Measurements from ENCODE around the gene NPM1.

GRCh38 chr5:171451421-171451820, 63.8 kb downstream of the NPM1 start:
- TF ChIP-seq, protein P1, sequence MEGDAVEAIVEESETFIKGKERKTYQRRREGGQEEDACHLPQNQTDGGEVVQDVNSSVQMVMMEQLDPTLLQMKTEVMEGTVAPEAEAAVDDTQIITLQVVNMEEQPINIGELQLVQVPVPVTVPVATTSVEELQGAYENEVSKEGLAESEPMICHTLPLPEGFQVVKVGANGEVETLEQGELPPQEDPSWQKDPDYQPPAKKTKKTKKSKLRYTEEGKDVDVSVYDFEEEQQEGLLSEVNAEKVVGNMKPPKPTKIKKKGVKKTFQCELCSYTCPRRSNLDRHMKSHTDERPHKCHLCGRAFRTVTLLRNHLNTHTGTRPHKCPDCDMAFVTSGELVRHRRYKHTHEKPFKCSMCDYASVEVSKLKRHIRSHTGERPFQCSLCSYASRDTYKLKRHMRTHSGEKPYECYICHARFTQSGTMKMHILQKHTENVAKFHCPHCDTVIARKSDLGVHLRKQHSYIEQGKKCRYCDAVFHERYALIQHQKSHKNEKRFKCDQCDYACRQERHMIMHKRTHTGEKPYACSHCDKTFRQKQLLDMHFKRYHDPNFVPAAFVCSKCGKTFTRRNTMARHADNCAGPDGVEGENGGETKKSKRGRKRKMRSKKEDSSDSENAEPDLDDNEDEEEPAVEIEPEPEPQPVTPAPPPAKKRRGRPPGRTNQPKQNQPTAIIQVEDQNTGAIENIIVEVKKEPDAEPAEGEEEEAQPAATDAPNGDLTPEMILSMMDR (conservative IDR thresholded peaks at IDR 0.05; ENCODE audit: low read depth, low read length), result no peak
- TF ChIP-seq EZH2 (IDR thresholded peaks at IDR 0.05; ENCODE audit: borderline replicate concordance, low read depth, low read length, poor library complexity, severe bottlenecking), result no peak
